Body of pancreas (tissue), 4 donors: ENCODE results near the gene SPOCK3.

Experiments
- CTCF ChIP-seq, 7 experiments: fragments of 450-650 bp in 4 of 7; fragments of 200-600 bp in 3 of 7; sonication (generic) in 3 of 7; IDR thresholded peaks; one replicate each; pipeline ENCODE4 v1.5.1; 2016 to 2019; ENCODE audit warnings: antibody characterized with exemption in 7 of 7
- POLR2A ChIP-seq, 3 donors: fragments of 450-650 bp; IDR thresholded peaks; one replicate each; pipeline ENCODE4 v1.6.1; 2016; ENCODE audit warnings: antibody characterized with exemption in 3 of 3, mild to moderate bottlenecking in 2 of 3

GRCh38 chr4:167190379-167190778 is 43.9 kb downstream of the SPOCK3 start:
- TF ChIP-seq CTCF (IDR thresholded peaks at IDR 0.05) (no peak), POLR2A (IDR thresholded peaks at IDR 0.05) (no peak)
